ENCODE data around the gene CCDC127.

The CCDC127 gene

GRCh38 chr5:156411-157072 is 61.4 kb downstream of the CCDC127 start:
- no peak for FAIRE-seq

- no peak for FAIRE-seq
Observed at GRCh38 chr5:155651-156410, 62.1 kb downstream of the CCDC127 start.

DNA sequence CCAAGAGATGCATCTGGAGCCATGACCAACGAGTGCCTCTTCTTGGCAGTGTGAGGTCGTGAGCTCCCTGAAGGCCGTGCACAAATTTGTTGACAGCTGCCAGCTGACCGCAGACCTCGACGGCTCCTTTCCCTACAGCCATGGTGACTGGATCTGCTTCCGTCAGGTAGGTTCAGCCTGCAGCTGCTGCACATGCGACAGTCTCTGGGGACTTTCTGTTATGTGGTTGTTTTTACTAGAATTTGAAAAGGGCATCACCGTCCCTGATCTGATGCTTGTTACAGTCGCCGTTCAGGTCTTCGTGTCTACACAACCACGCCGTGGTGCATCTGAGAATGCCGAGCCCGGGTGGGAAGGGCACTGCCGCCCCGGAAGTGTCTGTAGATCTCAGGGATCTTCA is 63.1 kb downstream of the CCDC127 start:
- FAIRE-seq = no peak

- FAIRE-seq = no peak
Observed at GRCh38 chr5:154236-154635, 63.7 kb downstream of the CCDC127 start.

DNA sequence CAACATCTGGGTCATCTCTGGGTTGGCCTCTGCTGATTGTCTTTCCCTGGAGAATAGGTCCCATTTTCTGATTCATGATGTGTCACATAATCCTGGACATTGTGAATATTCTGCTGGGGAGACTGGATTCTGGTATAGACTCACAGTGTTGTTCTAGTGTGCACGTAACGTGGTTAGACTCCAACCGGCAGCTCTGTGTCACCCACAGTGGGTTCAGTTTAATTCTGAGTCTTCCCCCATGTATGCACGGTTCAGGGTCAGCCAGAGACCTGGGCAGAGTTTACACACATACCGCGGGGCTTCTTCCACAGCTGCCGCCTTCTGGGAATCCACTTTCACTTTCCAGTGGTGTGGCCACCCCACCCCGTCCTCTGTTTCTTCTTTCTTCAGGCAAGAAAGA is 64.7 kb downstream of the CCDC127 start:
- FAIRE-seq = no peak

DNA sequence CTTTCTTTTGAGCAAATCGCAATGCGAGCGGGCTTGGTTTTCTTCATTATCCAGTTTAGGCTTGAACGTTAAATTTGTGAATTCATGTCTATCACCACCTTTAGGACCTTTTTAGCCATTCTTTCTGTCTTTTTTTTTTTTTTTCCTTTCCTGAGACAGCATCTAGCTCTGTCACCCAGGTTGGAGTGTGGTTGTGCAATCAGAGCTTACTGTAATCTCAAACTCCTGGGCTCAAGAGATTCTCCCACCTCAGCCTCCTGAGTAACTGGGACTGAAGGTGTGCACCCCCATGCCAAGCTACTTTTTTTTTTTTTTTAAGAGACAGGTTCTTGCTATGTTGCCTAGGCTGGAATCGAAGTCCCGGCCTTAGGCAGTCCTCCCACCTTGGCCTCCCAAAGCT is 65.9 kb downstream of the CCDC127 start:
- no peak for FAIRE-seq

GRCh38 chr5:150746-151145 is 67.2 kb downstream of the CCDC127 start:
- no peak for FAIRE-seq

GRCh38 chr5:149745-150485 is 68.0 kb downstream of the CCDC127 start:
- no peak for FAIRE-seq

GRCh38 chr5:147751-148150 is 70.2 kb downstream of the CCDC127 start:
- FAIRE-seq = no peak
